A673 (cell line): ENCODE measurements around the gene ENAH. TPM values are rescaled to one million over a fixed set of nuclear protein-coding genes. Genes with fewer than 3 reads are reported as not detected.
"Not testable (repeated sequence)": the region's sequence is repeated elsewhere in the genome, so short reads cannot be mapped to it uniquely, and the experiment has no call there.

Source experiments
- BruUV-seq: library from RNA; stranded (reverse); fragments of 400-500 nt; replicated peaks from 2 replicates; lab custom pipeline; 2021; lab: Mats Ljungman, UMichigan
- CTCF ChIA-PET: fragments of 300-600 bp; sonication (Branson Sonifier 250); formaldehyde crosslinking; loops from one replicate; lab custom pipeline; 2022; ENCODE audit warnings: antibody characterized with exemption; lab: Charles Lee
- POLR2A ChIA-PET: fragments of 300-600 bp; sonication (Branson Sonifier 250); formaldehyde crosslinking; loops from one replicate; lab custom pipeline; 2022; ENCODE audit warnings: antibody characterized with exemption; ENCODE audit not compliant: low non-redundant PET; lab: Charles Lee
- DNase-seq: peaks from one replicate; pipeline ENCODE4 v3.0.0-alpha.2; 2015; ENCODE audit warnings: low spot score
- H3K27ac ChIP-seq: fragments of 200-600 bp; sonication (generic); 2 replicates; pipeline ENCODE4 v1.5.1; 2016; ENCODE audit warnings: mixed run types, low read depth, mild to moderate bottlenecking, mixed read lengths, antibody characterized with exemption, low read length; ENCODE audit not compliant: poor library complexity, severe bottlenecking
- H3K27me3 ChIP-seq: fragments of 200-600 bp; sonication (generic); replicated peaks from 2 replicates; pipeline ENCODE4 v1.6.1; 2017; ENCODE audit warnings: mixed run types, low read depth, mild to moderate bottlenecking, mixed read lengths, antibody characterized with exemption, low read length; ENCODE audit not compliant: insufficient read depth, poor library complexity
- H3K36me3 ChIP-seq: fragments of 200-600 bp; sonication (generic); 2 replicates; pipeline ENCODE4 v1.6.1; 2016; ENCODE audit warnings: mixed run types, mild to moderate bottlenecking, mixed read lengths, antibody characterized with exemption, low read length; ENCODE audit not compliant: insufficient read depth, poor library complexity, severe bottlenecking
- H3K4me1 ChIP-seq: fragments of 200-600 bp; sonication (generic); 2 replicates; pipeline ENCODE4 v1.6.1; 2017; ENCODE audit warnings: mixed run types, mild to moderate bottlenecking, mixed read lengths, antibody characterized with exemption, low read length; ENCODE audit not compliant: insufficient read depth, poor library complexity, severe bottlenecking
- H3K4me3 ChIP-seq: fragments of 200-600 bp; sonication (generic); 2 replicates; pipeline ENCODE4 v1.5.1; 2016; ENCODE audit warnings: low read depth, mixed run types, mild to moderate bottlenecking, mixed read lengths, low read length; ENCODE audit not compliant: poor library complexity, severe bottlenecking
- H3K9me3 ChIP-seq: fragments of 200-600 bp; sonication (generic); 2 replicates; pipeline ENCODE4 v1.6.1; 2016; ENCODE audit warnings: mixed run types, low read depth, mild to moderate bottlenecking, mixed read lengths, antibody characterized with exemption, low read length; ENCODE audit not compliant: poor library complexity, severe bottlenecking
- EZH2 ChIP-seq: fragments of 200-600 bp; sonication (generic); IDR thresholded peaks from 2 replicates; pipeline ENCODE4 v1.6.1; 2017; ENCODE audit warnings: borderline replicate concordance, low read depth, mild to moderate bottlenecking, mixed read lengths, antibody characterized with exemption, low read length; ENCODE audit not compliant: poor library complexity, severe bottlenecking
- intact Hi-C: fragments of 100-400 bp; cut with micrococcal nuclease; formaldehyde crosslinking; loops from one replicate; pipeline ENCODE4 v1.10.0; 2022; ENCODE audit not compliant: unreplicated experiment
- total RNA-seq: library from RNA; stranded (reverse); gene quantifications from 2 replicates; pipeline ENCODE4 v1.2.3, GENCODE V29; 2021
- TF ChIP-seq, protein P1 (sequence below): fragments of 300-800, 200-600 bp; sonication (generic); conservative IDR thresholded peaks from 2 replicates; pipeline ENCODE4 v1.5.1; 2017; ENCODE audit warnings: low read depth, mild to moderate bottlenecking, antibody characterized with exemption, low read length, moderate library complexity, mixed read lengths

ENAH gene
- total RNA-seq, 1 experiment from 2014 or later: 186 TPM

DNA sequence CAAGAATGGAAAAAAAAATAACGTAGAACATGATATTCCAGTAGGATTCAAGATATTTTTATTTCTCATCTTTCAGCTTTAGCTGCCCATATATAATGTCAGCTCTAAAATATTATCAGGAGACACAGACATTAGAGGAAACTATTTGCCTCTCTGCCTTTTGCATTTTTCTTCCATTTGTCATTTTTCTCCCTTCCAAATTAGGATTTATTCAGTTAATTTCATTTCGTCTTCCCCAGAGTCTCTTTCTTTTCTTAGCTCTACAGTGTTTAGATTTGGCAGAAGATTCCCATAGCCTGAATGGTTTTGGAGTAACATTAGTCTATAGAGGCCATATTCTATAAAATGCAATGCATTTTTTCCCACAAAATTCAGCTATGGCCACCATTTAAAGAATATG, 5.1 kb upstream of the ENAH start:
- Histone ChIP-seq H3K4me1 (peaks cover 29% of the 10 kb centered on the region), H3K9me3 (no peaks in the 10 kb centered on the region), H3K36me3 (no peaks in the 10 kb centered on the region), H3K27ac (peak overlapping the region; percentile 72), H3K27me3 (no peaks in the 10 kb centered on the region), H3K4me3 (no peak overlapping the region)
- intact Hi-C loops: loop anchor here (5.0 to 10.0 kb wide), 2 partner anchors 103 to 119 kb away; partner anchors contain the start of gene SRP9
- no peak for DNase-seq
- POLR2A ChIA-PET: no interaction called here
- BruUV-seq: no TSS peak
- TF ChIP-seq, protein P1, sequence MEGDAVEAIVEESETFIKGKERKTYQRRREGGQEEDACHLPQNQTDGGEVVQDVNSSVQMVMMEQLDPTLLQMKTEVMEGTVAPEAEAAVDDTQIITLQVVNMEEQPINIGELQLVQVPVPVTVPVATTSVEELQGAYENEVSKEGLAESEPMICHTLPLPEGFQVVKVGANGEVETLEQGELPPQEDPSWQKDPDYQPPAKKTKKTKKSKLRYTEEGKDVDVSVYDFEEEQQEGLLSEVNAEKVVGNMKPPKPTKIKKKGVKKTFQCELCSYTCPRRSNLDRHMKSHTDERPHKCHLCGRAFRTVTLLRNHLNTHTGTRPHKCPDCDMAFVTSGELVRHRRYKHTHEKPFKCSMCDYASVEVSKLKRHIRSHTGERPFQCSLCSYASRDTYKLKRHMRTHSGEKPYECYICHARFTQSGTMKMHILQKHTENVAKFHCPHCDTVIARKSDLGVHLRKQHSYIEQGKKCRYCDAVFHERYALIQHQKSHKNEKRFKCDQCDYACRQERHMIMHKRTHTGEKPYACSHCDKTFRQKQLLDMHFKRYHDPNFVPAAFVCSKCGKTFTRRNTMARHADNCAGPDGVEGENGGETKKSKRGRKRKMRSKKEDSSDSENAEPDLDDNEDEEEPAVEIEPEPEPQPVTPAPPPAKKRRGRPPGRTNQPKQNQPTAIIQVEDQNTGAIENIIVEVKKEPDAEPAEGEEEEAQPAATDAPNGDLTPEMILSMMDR: no peak
- no peak for TF ChIP-seq EZH2
- CTCF ChIA-PET: no interaction called here

DNA sequence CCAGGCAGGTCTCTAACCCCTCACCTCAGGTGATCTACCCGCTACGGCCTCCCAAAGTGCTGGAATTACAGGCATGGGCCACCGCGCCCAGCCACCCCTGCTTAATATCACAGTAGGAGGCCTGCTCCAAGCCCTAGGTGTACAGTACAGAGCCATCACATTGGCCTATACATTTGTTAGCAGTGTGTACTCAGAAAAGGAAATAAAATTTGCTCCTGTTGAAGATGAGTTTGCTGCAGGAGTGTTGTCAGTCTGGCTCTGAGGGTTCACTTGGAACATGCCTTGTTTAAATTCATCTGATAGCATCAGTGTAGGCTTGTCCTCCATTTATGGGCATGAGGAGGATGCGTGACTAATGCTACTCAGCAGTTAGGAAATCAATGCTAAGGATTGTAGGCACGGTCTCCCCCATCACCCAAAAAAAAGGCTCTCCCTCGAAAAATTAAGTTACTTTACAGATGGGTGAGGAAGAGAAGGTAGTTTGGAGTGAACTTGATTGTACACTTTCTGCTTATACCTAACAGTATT, 4.6 kb upstream of the ENAH start:
- peak overlapping the region; percentile 72 for H3K27ac ChIP-seq
- TF ChIP-seq, protein P1: no peak
- TF ChIP-seq EZH2: no peak
- ChIA-PET CTCF (no interaction called here), POLR2A (no interaction called here)
- H3K27me3 ChIP-seq: no peaks in the 10 kb centered on the region
- peaks cover 29% of the 10 kb centered on the region for H3K4me1 ChIP-seq
- peak; percentile 78 for DNase-seq
- intact Hi-C loops: loop anchor here (1.0 to 10.0 kb wide), 3 partner anchors 89 to 120 kb away; partner anchors contain the start of gene SRP9
- no TSS peak for BruUV-seq
- H3K4me3 ChIP-seq: no peak overlapping the region
- H3K36me3 ChIP-seq: no peaks in the 10 kb centered on the region
- no peaks in the 10 kb centered on the region for H3K9me3 ChIP-seq

DNA sequence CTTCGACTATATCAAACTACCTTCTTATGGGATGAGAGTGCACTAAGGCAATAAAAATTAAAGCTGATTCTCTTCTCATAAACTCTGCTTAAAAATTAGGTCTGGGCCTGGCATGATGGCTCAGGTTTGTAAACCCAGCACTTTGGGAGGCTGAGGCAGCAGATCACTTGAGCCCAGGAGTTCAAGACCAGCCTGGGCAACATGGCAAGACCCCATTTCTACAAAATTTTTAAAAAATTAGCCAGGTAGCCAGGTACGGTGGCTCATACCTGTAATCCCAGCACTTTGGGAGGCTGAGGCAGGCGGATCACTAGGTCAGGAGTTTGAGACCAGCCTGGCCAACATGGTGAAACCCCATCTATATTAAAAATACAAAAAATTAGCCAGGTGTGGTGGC, 3.3 kb upstream of the ENAH start:
- CTCF ChIA-PET, DNase-seq, H3K27me3 ChIP-seq, BruUV-seq, H3K36me3 ChIP-seq, H3K9me3 ChIP-seq, H3K4me3 ChIP-seq: not testable (repeated sequence)
- intact Hi-C loops: loop anchor here (5.0 to 10.0 kb wide), 2 partner anchors 101 to 121 kb away; partner anchors contain the start of gene SRP9
- H3K27ac ChIP-seq: peak overlapping the region; percentile 67
- H3K4me1 ChIP-seq: peaks cover 29% of the 10 kb centered on the region
- POLR2A ChIA-PET: interaction anchor here (0.5 kb wide), 1 partner anchor 214 kb away, joined by 6 read pairs; no protein-coding TSS in a partner anchor
